GM21367 (cell line): ENCODE results near the gene BARHL1.

Source experiments
- ATAC-seq: cut with Tn5 transposase; IDR thresholded peaks from one replicate; pipeline ENCODE4 v1.9.1; 2021; ENCODE audit not compliant: unreplicated experiment

BARHL1 gene

GRCh38 chr9:132586830-132587591 lies 4.6 kb downstream of the BARHL1 start:
- ATAC-seq: no peak

DNA sequence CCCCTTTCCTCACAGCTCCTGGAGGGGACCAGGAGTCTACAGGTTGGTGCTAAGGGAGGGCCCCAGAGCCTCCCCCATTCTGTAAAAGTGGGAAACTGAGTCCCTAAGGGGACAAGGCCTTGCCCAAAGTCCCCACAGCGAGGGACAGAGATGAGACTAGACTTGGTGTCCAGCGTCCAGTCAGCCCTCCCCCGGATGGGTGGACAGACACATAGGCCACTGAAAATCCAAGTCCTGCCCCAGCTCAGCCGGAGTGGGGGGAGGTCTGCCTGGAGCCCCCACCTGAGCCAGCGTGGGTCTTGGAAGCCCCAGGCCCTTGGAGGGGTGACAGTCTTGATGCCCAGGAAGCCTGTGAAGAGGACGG lies 5.2 kb downstream of the BARHL1 start:
- no peak for ATAC-seq

DNA sequence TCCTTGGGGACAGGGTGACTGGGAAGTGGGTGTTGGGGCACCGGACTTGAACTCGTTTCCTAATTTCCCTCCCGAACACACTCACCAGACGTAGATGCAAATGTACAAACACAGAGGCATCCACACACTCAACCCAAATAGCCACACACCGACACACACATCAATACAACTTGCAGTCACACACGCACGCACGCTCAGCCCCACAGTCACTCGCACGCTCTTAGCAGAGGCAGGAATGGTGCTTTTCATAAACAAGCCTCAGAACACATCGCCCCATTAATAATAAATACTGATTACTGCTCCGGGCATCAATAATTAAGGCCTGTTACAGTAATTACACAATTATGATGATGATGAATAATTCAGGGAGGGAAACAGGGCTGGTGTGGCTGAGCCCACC lies 5.7 kb downstream of the BARHL1 start:
- ATAC-seq: no peak

- no peak for ATAC-seq
Observed at GRCh38 chr9:132588501-132589147, 6.2 kb downstream of the BARHL1 start.

GRCh38 chr9:132589148-132590036 lies 7.0 kb downstream of the BARHL1 start:
- no peak for ATAC-seq

DNA sequence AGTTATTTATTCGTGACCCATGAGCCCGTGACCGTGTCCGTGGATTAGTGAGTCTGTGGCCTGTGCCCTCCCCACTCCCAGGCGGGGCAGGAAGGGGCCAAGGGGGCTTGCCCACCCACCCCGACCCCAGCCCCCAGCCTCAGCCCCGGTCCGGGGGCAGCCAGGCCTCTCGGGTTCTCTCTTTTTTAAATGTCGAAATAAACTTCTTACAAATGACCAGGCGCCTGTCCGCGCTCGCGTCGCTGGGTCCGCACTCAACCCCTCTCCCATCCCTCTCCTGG lies 7.6 kb downstream of the BARHL1 start:
- ATAC-seq: no peak

- no peak for ATAC-seq
Observed at GRCh38 chr9:132590318-132591182, 8.1 kb downstream of the BARHL1 start.

DNA sequence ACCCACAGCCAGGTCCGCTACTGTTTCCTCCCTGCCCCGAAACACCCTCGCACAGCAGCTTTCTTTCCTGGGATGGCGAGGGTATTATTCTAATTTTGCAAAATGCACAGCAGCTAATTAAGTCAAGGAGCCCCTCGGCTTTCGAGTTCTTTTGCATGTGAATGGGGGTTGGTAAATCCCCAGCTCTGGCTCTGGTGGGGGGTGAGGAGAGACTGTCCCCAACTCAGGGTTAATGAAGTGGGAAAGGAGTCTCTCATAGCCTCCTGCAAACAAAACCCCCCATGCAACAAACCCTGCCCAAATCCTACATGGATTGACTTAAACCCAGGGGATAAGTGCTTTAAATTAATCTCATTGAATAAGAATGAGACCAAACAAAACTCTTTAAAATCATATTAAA lies 8.8 kb downstream of the BARHL1 start:
- no peak for ATAC-seq

DNA sequence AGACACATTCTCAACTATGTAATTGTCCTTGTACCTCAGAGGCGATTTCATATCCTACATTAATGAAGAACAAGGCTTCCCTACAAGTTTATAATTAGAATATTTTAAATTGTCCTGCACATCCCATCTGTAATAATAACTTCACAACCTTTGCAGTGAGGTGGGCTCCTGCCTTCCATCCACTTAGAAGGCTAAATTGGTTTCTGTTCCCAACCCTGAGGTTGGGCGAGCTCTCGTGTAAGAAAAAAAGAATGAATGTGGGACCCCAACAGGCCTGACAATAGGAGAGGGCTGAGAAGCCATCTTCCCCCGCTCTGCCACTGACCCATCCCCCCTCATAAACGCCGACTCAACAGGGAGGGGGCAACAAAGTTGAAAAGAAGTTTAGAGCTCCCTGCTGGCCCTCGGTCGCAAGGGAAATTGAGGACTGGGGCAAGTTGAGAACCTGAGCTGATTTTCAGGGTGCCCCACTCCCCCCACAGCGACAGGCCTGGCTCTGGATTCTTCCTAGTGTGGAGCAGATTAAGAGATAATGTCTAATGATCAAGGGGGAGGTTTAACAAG lies 9.4 kb downstream of the BARHL1 start:
- ATAC-seq: no peak

GRCh38 chr9:132592451-132592850 lies 10.0 kb downstream of the BARHL1 start:
- ATAC-seq: no peak

- no peak for ATAC-seq
Observed at GRCh38 chr9:132594412-132594811, 12.0 kb downstream of the BARHL1 start.

DNA sequence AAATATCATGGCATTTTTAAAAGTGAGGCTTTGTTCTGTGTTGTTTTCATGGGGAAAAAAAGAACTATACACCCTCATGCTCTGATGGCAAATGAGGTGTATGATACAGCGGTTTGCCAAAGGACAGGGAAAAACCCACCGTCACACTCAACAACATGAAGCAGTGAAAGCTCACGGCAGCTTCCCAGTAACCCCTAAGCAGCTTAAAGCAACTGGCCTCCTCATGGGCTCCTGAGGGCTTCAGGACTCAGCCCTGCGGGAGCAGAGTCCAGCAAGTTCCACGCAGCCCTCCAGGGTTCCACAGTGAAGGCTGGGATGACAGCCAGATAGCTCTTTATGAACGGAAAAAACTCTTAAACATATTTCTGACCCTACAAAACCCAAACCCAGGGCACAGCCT lies 12.9 kb downstream of the BARHL1 start:
- ATAC-seq: no peak

GRCh38 chr9:132596200-132596599 lies 13.8 kb downstream of the BARHL1 start:
- ATAC-seq: no peak

DNA sequence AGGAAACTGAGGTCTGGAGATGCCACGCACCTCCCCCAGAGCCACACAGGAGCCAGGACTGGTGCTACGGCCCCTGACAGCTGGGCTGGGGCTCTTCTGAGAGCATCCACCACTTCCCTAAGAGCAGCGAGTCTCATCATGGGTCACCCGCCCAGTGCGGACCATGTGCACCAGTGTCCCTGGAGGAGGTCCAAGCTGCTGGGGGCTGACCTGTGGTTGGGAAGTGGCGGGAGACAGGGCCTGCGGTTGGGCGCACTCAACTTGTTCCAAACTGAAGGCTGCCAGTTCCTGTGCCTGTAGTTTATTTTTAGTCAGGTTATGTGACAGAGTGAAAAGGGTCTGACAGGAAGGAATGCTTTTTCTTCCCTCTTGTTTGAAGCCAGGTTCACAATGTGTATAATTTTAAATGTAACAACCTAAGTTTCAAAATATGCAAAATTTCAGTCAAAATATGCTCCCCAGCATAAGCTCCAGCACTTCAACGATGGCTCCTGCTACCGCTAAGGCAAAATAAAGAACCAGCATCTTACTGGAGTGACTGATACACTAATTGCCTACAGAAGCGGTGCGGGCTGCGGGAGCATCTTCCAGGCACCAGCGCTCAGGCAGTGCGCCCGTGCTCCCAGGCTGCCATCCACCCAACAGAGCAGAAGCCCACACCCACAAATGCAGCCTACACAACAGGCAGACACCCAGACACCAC lies 14.8 kb downstream of the BARHL1 start:
- ATAC-seq: no peak

GRCh38 chr9:132600326-132600984 lies 18.0 kb downstream of the BARHL1 start:
- no peak for ATAC-seq

- ATAC-seq: no peak
Observed at GRCh38 chr9:132602207-132602606, 19.8 kb downstream of the BARHL1 start.

GRCh38 chr9:132605387-132605786 lies 23.0 kb downstream of the BARHL1 start:
- no peak for ATAC-seq

GRCh38 chr9:132606066-132606465 lies 23.7 kb downstream of the BARHL1 start:
- no peak for ATAC-seq

DNA sequence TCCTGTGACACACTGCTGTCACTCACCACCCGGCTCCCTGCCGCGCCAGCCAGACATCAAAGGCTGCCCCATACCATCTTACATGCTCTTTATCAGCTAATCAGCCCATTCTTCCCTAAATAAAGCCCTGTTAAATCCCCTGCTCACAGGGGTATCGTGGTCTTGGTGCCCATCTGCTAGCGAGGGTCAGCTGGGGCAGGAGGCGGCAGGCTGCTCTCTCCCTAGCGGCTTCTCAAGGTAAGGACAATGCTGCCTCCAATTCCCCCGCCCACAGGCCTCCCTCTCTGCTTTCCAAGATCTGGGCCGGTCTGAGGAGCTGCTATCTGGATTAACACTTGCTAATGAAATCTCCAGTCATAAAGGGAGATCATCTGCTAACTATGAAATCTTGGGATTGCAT lies 26.8 kb downstream of the BARHL1 start:
- ATAC-seq: no peak

GRCh38 chr9:132609829-132610228 lies 27.4 kb downstream of the BARHL1 start:
- ATAC-seq: no peak
